ENCODE results near the gene SUGP1. TPM values are rescaled to one million over a fixed set of nuclear protein-coding genes. Genes with fewer than 3 reads are reported as not detected.

The SUGP1 gene
- total RNA-seq, 1 donor from 2014 or later, result 59.1 TPM

GRCh38 chr19:19337120-19337519, 16.8 kb upstream of the SUGP1 start:
- peaks cover 26% of the 10 kb centered on the region for H3K36me3 ChIP-seq (ENCODE audit: insufficient read depth, low read length)
- DNase-seq (ENCODE audit: low read depth), result no peak
- H3K4me3 ChIP-seq (ENCODE audit: insufficient read depth, low read depth, low read length), result no peak overlapping the region
- peaks cover 10% of the 10 kb centered on the region for H3K36me3 Mint-ChIP-seq (ENCODE audit: low read depth, unreplicated experiment)
- no peaks in the 10 kb centered on the region for H3K27me3 ChIP-seq (ENCODE audit: insufficient read depth, low read length)
- H3K4me1 Mint-ChIP-seq (ENCODE audit: low read depth, unreplicated experiment), result no peaks in the 10 kb centered on the region
- no peak overlapping the region for H3K27ac ChIP-seq (ENCODE audit: low read depth, low read length)
- H3K9me3 Mint-ChIP-seq (ENCODE audit: unreplicated experiment), result no peaks in the 10 kb centered on the region
- H3K27ac Mint-ChIP-seq (ENCODE audit: unreplicated experiment), result no peak overlapping the region
- no peaks in the 10 kb centered on the region for H3K27me3 Mint-ChIP-seq (ENCODE audit: low read depth, unreplicated experiment)
- H3K9ac ChIP-seq (ENCODE audit: low read length), result no peak overlapping the region
- H3K4me3 Mint-ChIP-seq (ENCODE audit: unreplicated experiment), result no peak overlapping the region
- no peak overlapping the region for H3K4me2 ChIP-seq (ENCODE audit: low read length)
- peaks cover 12% of the 10 kb centered on the region for H3K4me1 ChIP-seq (ENCODE audit: insufficient read depth, low read length)
- H3K79me2 ChIP-seq (ENCODE audit: insufficient read depth, low read length), result peaks cover 31% of the 10 kb centered on the region
- H3K9me3 ChIP-seq (ENCODE audit: insufficient read depth, low read depth, low read length), result no peaks in the 10 kb centered on the region
- peaks cover 42% of the 10 kb centered on the region for H4K20me1 ChIP-seq (ENCODE audit: insufficient read depth, low read length)
- FAIRE-seq, result no peak
- no peak overlapping the region for H2AFZ ChIP-seq (ENCODE audit: low read depth, low read length)
- no peak for TF ChIP-seq EZH2 (IDR thresholded peaks at IDR 0.05; ENCODE audit: insufficient read depth, low read length)
- no peak for TF ChIP-seq CTCF (IDR thresholded peaks at IDR 0.05; ENCODE audit: insufficient read depth, low read depth, low read length)

- Histone ChIP-seq H3K4me3 (ENCODE audit: insufficient read depth, low read depth, low read length) (no peak overlapping the region), H3K9me3 (ENCODE audit: insufficient read depth, low read depth, low read length) (no peaks in the 10 kb centered on the region), H3K4me2 (ENCODE audit: low read length) (no peak overlapping the region), H2AFZ (ENCODE audit: low read depth, low read length) (no peak overlapping the region), H3K79me2 (ENCODE audit: insufficient read depth, low read length) (peaks cover 34% of the 10 kb centered on the region), H4K20me1 (ENCODE audit: insufficient read depth, low read length) (peaks cover 46% of the 10 kb centered on the region), H3K9ac (ENCODE audit: low read length) (no peak overlapping the region), H3K27me3 (ENCODE audit: insufficient read depth, low read length) (no peaks in the 10 kb centered on the region), H3K36me3 (ENCODE audit: insufficient read depth, low read length) (peaks cover 26% of the 10 kb centered on the region), H3K4me1 (ENCODE audit: insufficient read depth, low read length) (peaks cover 12% of the 10 kb centered on the region), H3K27ac (ENCODE audit: low read depth, low read length) (no peak overlapping the region)
- TF ChIP-seq CTCF (IDR thresholded peaks at IDR 0.05; ENCODE audit: insufficient read depth, low read depth, low read length) (no peak), EZH2 (IDR thresholded peaks at IDR 0.05; ENCODE audit: insufficient read depth, low read length) (no peak)
- Mint-ChIP-seq H3K27ac (ENCODE audit: unreplicated experiment) (peak overlapping the region; percentile 2), H3K36me3 (ENCODE audit: low read depth, unreplicated experiment) (peaks cover 14% of the 10 kb centered on the region), H3K27me3 (ENCODE audit: low read depth, unreplicated experiment) (no peaks in the 10 kb centered on the region), H3K4me3 (ENCODE audit: unreplicated experiment) (no peak overlapping the region), H3K4me1 (ENCODE audit: low read depth, unreplicated experiment) (no peaks in the 10 kb centered on the region), H3K9me3 (ENCODE audit: unreplicated experiment) (no peaks in the 10 kb centered on the region)
- DNase-seq (ENCODE audit: low read depth) (no peak), FAIRE-seq (no peak)
Measured at GRCh38 chr19:19336597-19336996, 16.3 kb upstream of the SUGP1 start.

- H3K36me3 Mint-ChIP-seq (ENCODE audit: low read depth, unreplicated experiment), result peaks cover 15% of the 10 kb centered on the region
- Histone ChIP-seq H3K36me3 (ENCODE audit: insufficient read depth, low read length) (peaks cover 24% of the 10 kb centered on the region), H3K9me3 (ENCODE audit: insufficient read depth, low read depth, low read length) (no peaks in the 10 kb centered on the region), H3K79me2 (ENCODE audit: insufficient read depth, low read length) (peaks cover 40% of the 10 kb centered on the region), H3K27me3 (ENCODE audit: insufficient read depth, low read length) (no peaks in the 10 kb centered on the region), H3K9ac (ENCODE audit: low read length) (no peak overlapping the region), H3K4me1 (ENCODE audit: insufficient read depth, low read length) (peaks cover 12% of the 10 kb centered on the region), H3K4me2 (ENCODE audit: low read length) (no peak overlapping the region), H4K20me1 (ENCODE audit: insufficient read depth, low read length) (peaks cover 54% of the 10 kb centered on the region), H3K27ac (ENCODE audit: low read depth, low read length) (no peak overlapping the region), H2AFZ (ENCODE audit: low read depth, low read length) (no peak overlapping the region), H3K4me3 (ENCODE audit: insufficient read depth, low read depth, low read length) (no peak overlapping the region)
- H3K4me3 Mint-ChIP-seq (ENCODE audit: unreplicated experiment), result no peak overlapping the region
- DNase-seq (ENCODE audit: low read depth) (no peak), FAIRE-seq (no peak)
- H3K9me3 Mint-ChIP-seq (ENCODE audit: unreplicated experiment), result no peaks in the 10 kb centered on the region
- peak overlapping the region; percentile 41 for H3K27ac Mint-ChIP-seq (ENCODE audit: unreplicated experiment)
- TF ChIP-seq EZH2 (IDR thresholded peaks at IDR 0.05; ENCODE audit: insufficient read depth, low read length) (no peak), CTCF (IDR thresholded peaks at IDR 0.05; ENCODE audit: insufficient read depth, low read depth, low read length) (no peak)
- H3K4me1 Mint-ChIP-seq (ENCODE audit: low read depth, unreplicated experiment), result no peaks in the 10 kb centered on the region
- no peaks in the 10 kb centered on the region for H3K27me3 Mint-ChIP-seq (ENCODE audit: low read depth, unreplicated experiment)
Measured at GRCh38 chr19:19335408-19336158, 15.3 kb upstream of the SUGP1 start.

Measured in astrocyte (in vitro differentiated cells and primary cell).